SK-N-DZ (cell line): ENCODE measurements around the gene EFCAB11.
"Not testable (repeated sequence)": the region's sequence is repeated elsewhere in the genome, so short reads cannot be mapped to it uniquely, and the experiment has no call there.

Experiments
- DNase-seq: peaks from one replicate; pipeline ENCODE4 v3.0.0-alpha.2; 2015; ENCODE audit warnings: low spot score

EFCAB11 gene

GRCh38 chr14:89911010-89911919, 43.3 kb downstream of the EFCAB11 start:
- no peak for DNase-seq

- no peak for DNase-seq
Measured at GRCh38 chr14:89910691-89911009, 43.9 kb downstream of the EFCAB11 start.

GRCh38 chr14:89909586-89909985, 44.9 kb downstream of the EFCAB11 start:
- no peak for DNase-seq

GRCh38 chr14:89908712-89909450, 45.6 kb downstream of the EFCAB11 start:
- no peak for DNase-seq

- no peak for DNase-seq
Measured at GRCh38 chr14:89907655-89908054, 46.9 kb downstream of the EFCAB11 start.

- DNase-seq, result no peak
Measured at GRCh38 chr14:89906000-89906399, 48.5 kb downstream of the EFCAB11 start.

GRCh38 chr14:89903340-89903952, 51.1 kb downstream of the EFCAB11 start:
- DNase-seq, result no peak

- no peak for DNase-seq
Measured at GRCh38 chr14:89902881-89903280, 51.6 kb downstream of the EFCAB11 start.

- no peak for DNase-seq
Measured at GRCh38 chr14:89900802-89901201, 53.7 kb downstream of the EFCAB11 start.

- DNase-seq, result peak; percentile 0
Measured at GRCh38 chr14:89899917-89900663, 54.4 kb downstream of the EFCAB11 start.

GRCh38 chr14:89899291-89899690, 55.2 kb downstream of the EFCAB11 start:
- no peak for DNase-seq

GRCh38 chr14:89893388-89893787, 61.1 kb downstream of the EFCAB11 start:
- DNase-seq, result not testable (repeated sequence)

- no peak for DNase-seq
Measured at GRCh38 chr14:89892953-89893352, 61.6 kb downstream of the EFCAB11 start.

- not testable (repeated sequence) for DNase-seq
Measured at GRCh38 chr14:89891721-89892120, 62.8 kb downstream of the EFCAB11 start.

- DNase-seq, result no peak
Measured at GRCh38 chr14:89891055-89891454, 63.5 kb downstream of the EFCAB11 start.

GRCh38 chr14:89890589-89890988, 63.9 kb downstream of the EFCAB11 start:
- no peak for DNase-seq

GRCh38 chr14:89889626-89890025, 64.9 kb downstream of the EFCAB11 start:
- DNase-seq, result no peak

- no peak for DNase-seq
Measured at GRCh38 chr14:89884761-89885160, 69.8 kb downstream of the EFCAB11 start.

- DNase-seq, result no peak
Measured at GRCh38 chr14:89881839-89882238, 72.7 kb downstream of the EFCAB11 start.

GRCh38 chr14:89874091-89874490, 80.4 kb downstream of the EFCAB11 start:
- not testable (repeated sequence) for DNase-seq

GRCh38 chr14:89870316-89870715, 84.2 kb downstream of the EFCAB11 start:
- DNase-seq, result no peak

GRCh38 chr14:89869606-89870005, 84.9 kb downstream of the EFCAB11 start:
- no peak for DNase-seq
